CD1c-positive myeloid dendritic cell (primary cell): Measurements from ENCODE around the gene CLMN.
A peak's percentile ranks its signal among the peaks of the same experiment; 100 is the strongest.

ENCODE experiments used
- DNase-seq: peaks from one replicate; pipeline ENCODE4 v3.0.0-alpha.2; 2016; ENCODE audit errors: extremely low spot score

CLMN gene

DNA sequence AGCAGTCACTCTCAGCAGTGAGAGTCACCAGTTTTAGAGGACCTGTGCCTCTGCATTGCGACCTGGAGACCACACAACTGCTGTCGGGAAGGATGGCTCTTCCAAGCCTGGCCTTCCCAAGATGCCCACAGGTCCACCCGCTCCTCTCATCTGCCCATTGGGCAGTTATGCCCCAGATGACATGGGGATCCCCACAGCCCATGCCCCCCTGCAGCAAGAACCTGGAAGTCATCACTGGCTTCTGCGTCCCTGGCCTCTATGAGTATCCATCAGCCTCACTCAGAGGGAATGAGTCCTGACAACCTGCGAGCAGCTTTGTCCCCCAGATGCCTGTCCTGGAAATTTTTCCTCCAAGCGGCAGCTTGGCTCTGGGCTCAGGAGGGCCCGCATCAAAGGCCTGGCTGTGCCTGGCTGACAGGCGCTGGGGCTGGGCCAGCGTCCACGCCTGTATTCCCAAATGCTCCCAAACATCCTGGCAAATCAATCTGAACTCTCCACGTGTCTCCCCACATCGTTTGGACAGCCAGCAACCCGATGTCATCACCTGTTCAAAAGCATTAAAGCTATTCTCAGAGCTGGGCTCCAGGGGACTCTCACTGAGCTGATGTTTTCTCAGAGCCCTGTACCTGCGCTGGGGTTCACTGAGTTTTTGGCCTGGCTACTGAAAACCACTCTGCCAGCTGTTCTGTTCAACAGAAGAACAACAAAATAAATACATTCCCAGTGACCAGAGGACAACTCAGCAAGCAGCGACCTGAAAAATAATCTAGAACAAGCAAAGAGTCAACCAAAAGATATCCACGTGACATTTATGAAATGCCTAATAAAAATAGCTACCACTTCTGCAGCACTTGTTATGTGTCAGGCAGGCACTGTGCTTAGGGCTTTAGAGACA is 57.8 kb downstream of the CLMN start:
- DNase-seq: no peak

- peak; percentile 76 for DNase-seq
Observed at GRCh38 chr14:95260537-95261361, 59.0 kb downstream of the CLMN start.

GRCh38 chr14:95258754-95259593 is 60.7 kb downstream of the CLMN start:
- DNase-seq: peak; percentile 68

DNA sequence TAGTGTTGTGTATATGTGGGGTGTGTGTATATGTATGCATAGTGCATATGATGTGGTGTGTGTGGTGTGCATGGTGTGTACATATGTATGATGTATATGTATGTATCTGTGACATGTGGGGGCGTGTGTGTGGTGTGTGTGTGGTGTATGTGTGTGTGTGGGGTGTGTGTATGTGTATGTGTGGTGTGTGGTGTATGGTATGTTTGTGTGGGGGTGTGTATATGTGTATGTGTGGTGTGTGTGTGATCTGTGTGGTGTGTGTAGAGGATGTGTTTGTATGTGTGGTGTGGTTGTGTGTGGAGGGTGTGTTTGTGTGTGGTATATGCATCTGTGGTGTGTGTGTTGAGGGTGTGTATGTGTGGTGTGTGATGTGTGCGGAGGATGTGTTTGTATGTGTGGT is 61.6 kb downstream of the CLMN start:
- no peak for DNase-seq

DNA sequence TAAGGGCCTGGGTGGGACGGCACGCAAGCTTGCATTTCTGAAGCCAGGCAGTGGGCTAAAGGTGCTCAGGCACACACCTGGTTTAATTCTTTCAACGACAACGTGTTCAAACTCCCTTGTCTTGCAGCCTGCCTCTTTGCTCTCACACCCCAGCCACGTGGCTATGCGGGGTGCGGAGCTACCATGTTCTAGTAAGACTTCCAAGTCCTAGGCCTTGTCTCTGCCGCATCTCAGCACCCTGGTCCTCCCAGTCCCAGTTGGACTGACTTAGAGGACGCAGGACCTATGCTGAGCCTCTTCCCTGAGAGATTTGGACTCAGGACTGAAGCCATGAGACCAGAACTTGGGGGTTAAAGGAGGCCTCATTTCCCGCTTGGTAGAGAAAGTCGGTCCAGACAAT is 62.2 kb downstream of the CLMN start:
- no peak for DNase-seq

DNA sequence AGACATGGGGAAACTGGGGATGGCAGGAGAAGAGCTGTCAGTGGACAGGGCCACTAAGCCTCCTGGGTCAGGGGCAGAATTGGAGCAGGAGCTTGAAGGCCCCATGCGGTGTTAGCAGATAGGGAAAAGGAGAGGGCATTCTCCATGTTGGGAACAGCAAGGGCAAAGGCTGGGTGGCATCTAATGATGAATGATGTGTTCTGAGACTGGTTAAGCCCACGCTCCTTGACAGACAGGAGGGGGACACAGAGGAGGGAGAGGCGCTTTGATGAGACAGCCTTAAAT is 63.0 kb downstream of the CLMN start:
- DNase-seq: no peak

DNA sequence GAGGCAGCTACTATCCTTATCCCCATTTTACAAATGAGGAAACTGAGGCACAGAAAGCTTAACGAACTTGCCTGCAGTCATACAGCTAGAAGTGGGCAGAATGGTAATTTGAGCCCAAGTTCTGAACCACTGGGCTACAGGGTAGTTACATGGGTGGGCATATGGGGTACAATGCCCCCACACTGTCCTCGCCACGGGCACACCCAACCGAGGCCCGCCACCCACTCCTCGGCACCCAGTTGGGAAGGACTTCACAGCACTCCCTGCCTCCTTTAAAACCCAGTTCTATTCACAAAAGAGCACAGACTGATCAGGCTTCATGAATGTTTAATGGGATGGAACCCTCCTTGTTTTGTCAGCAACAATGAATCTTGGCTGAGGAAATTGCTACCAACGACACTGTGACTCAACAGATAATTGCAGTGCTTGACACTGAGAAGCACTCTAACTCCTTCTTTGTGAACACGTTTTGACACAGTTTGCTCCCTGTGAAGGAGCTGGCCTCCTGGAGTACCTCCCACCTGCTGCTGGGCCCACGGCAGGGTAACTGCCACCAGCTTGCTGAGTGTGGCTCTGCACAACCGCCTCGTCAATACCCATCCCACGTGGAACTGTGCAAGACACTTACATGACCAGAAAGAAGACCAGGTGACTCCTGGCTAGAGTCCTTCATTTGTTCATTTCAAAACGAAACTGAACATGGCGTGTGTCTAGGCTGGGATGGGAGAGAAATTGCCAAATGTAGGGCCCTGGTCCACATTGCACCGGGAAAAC is 63.5 kb downstream of the CLMN start:
- no peak for DNase-seq

- DNase-seq: peak; percentile 91
Observed at GRCh38 chr14:95255487-95255886, 64.2 kb downstream of the CLMN start.

DNA sequence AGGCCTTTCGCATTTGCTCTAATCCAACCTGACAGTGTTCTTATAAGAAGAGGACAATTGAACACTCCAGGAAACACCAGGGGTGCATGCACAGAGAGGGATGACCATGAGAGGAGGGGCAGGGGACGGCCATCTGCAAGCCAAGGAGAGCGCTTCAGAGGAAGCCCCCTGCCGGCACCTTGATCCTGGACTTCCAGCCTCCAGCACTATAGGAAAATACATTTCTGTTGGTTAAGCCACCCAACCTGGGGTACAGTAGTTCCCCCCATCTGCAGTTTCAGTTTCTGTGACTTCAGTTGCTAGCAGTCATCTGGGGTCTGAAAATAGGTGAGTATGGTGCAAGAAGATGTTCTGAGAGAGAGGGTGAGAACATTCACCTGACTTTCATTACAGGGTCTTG is 64.7 kb downstream of the CLMN start:
- DNase-seq: no peak

DNA sequence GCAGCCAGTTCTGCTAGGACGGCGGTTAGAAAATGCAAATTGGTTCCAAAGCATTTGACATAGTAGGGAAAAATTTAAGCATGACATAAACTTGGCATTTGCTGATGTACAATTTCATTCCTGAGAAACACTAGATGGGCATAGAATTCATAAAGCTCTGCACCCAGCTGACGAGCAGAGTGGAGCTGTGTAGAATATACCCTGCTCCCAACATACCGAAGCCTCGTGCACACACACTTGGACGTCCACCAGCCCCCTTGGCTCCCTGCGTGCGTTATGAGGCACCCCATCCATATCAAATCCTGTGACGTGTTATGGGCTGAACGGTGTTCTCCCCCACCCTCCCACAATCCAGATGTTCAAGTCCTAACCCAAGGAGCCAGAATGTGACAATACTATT is 65.4 kb downstream of the CLMN start:
- DNase-seq: no peak

GRCh38 chr14:95253039-95253630 is 66.6 kb downstream of the CLMN start:
- DNase-seq: peak; percentile 13

DNA sequence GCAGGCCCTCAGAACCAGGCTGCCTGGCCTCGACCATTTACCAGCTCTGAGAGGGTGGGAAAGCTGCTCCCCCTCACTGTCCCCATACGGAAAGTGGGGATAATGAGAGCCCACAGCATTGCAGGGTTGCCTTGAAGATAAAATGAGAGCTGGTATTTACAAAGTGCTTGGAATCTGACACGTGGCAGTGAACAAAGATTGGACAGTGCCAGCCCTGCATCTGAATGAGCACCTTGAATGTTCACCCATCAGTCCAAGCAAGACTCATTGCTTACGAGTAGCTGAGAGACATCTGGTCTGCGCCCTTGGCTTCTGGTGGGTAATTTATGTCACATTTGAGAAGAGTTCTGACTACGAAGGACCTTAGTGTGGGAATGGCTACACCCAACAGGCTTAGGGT is 67.5 kb downstream of the CLMN start:
- no peak for DNase-seq

DNA sequence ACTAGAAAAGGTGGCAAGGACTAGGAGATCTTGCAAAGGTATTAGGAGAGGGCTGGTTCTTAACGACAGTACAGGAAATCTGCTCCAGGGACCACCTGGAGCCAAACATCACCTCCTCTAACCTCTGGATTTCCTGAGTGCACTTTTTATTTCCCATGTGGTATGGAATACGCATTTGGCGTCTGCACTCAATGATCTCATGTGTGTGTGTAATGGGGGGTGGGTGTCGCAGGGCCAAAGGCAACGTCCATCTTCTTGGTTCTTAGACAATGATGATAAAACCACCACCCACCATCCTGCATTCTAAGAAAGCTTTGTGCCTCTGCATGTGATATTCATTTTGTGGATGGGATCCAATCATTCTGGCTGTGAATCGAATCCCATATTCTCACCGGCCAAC is 68.8 kb downstream of the CLMN start:
- DNase-seq: no peak

GRCh38 chr14:95250140-95250769 is 69.5 kb downstream of the CLMN start:
- DNase-seq: no peak

GRCh38 chr14:95248432-95248831 is 71.3 kb downstream of the CLMN start:
- no peak for DNase-seq

DNA sequence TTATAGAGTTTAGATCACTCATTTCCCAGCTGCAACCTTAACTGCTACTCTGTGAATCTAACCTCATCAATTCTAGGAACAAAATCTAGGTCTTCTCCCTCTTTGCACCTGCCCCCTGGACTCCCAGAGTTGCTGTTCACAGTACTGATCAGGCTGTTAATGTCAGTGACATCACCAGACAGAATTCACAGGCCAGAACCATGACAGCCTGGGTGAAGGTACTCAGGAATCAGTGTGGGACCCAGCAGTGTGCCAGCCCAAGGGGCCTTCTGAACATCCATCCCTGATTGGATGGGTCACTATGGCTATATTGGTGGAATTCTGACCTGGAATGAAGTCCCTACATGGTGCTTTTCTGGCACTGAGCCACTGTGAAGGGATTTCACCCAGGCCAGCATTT is 72.8 kb downstream of the CLMN start:
- no peak for DNase-seq

DNA sequence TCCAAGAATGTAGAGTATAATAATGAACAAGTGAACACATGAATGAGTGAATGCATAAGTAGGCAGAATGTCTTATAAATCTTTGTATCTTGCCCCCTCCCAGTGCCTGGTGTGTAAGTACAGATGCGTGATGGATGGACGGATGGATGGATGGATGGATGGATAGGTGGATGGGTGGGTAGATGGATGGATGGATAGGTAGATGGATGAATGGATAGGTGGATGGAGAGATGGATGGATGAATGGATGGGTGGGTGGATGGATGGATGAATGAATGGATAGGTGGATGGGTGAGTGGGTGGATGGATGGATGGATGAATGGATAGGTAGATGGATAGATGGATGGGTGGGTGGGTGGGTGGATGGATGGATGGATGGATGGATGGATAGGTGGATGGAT is 74.4 kb downstream of the CLMN start:
- no peak for DNase-seq

- no peak for DNase-seq
Observed at GRCh38 chr14:95244587-95244986, 75.1 kb downstream of the CLMN start.

DNA sequence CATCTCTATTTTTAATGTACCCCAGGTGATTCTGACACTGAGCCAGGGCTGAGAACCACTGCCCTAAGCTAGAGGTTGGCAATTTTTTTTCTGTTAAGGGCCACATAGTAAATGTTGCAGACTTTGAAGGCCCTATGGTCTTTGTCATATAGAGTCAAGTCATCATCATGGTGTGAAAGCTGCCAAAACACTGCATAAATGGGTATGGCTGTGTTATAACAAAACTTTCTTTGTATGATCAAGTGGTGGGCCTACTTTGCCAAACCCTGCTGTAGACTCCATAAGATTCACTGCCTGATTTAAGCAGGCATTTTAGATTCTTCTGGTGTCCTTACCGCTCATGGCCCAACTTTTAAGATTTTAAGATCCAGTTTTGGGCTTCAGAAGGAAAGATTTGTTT is 76.8 kb downstream of the CLMN start:
- no peak for DNase-seq
